ENCODE results near the gene GDPD3.

GDPD3 gene

GRCh38 chr16:30084096-30084815 is 29.1 kb downstream of the GDPD3 start:
- no peak for TF ChIP-seq CTCF (IDR thresholded peaks at IDR 0.05; ENCODE audit: low read depth, low read length, missing control alignments)
- no peak for DNase-seq (ENCODE audit: low read depth)
- H3K4me3 ChIP-seq (ENCODE audit: low read depth, low read length) = no peak overlapping the region

GRCh38 chr16:30083216-30084055 is 29.9 kb downstream of the GDPD3 start:
- no peak for TF ChIP-seq CTCF (IDR thresholded peaks at IDR 0.05; ENCODE audit: low read depth, low read length, missing control alignments)
- no peak overlapping the region for H3K4me3 ChIP-seq (ENCODE audit: low read depth, low read length)

GRCh38 chr16:30082545-30083090 is 30.7 kb downstream of the GDPD3 start:
- H3K4me3 ChIP-seq (ENCODE audit: low read depth, low read length) = no peak overlapping the region
- TF ChIP-seq CTCF (IDR thresholded peaks at IDR 0.05; ENCODE audit: low read depth, low read length, missing control alignments) = peak; percentile 7
- DNase-seq (ENCODE audit: low read depth) = no peak

More at GRCh38 chr16:30083216-30084055, 29.9 kb downstream of the GDPD3 start:
- no peak for DNase-seq (ENCODE audit: low read depth)

- no peak for TF ChIP-seq CTCF (IDR thresholded peaks at IDR 0.05; ENCODE audit: low read depth, low read length, missing control alignments)
- DNase-seq (ENCODE audit: low read depth) = no peak
- H3K4me3 ChIP-seq (ENCODE audit: low read depth, low read length) = no peak overlapping the region
Measured at GRCh38 chr16:30079480-30079879, 33.9 kb downstream of the GDPD3 start.

GRCh38 chr16:30078744-30079143 is 34.6 kb downstream of the GDPD3 start:
- TF ChIP-seq CTCF (IDR thresholded peaks at IDR 0.05; ENCODE audit: low read depth, low read length, missing control alignments) = no peak
- no peak overlapping the region for H3K4me3 ChIP-seq (ENCODE audit: low read depth, low read length)
- DNase-seq (ENCODE audit: low read depth) = no peak

GRCh38 chr16:30077656-30078055 is 35.7 kb downstream of the GDPD3 start:
- TF ChIP-seq CTCF (IDR thresholded peaks at IDR 0.05; ENCODE audit: low read depth, low read length, missing control alignments) = no peak
- no peak for DNase-seq (ENCODE audit: low read depth)
- H3K4me3 ChIP-seq (ENCODE audit: low read depth, low read length) = no peak overlapping the region

All from GM12864 (cell line).